ENCODE data around the gene ANKEF1.
"Not testable (repeated sequence)": the region's sequence is repeated elsewhere in the genome, so short reads cannot be mapped to it uniquely, and the experiment has no call there.

Gene ANKEF1

GRCh38 chr20:10034717-10035571 lies at the start of gene ANKEF1:
ANKEF1 (plus strand) TSS chr20:10034987; CDS start chr20:10038302, 3,315 bp downstream.
- DNase-seq, result peak; percentile 54

- DNase-seq, result no peak
Observed at GRCh38 chr20:9985281-9985680, 49.5 kb upstream of the ANKEF1 start.

GRCh38 chr20:9985773-9986172 lies 49.0 kb upstream of the ANKEF1 start:
- no peak for DNase-seq

GRCh38 chr20:9989066-9989724 lies 45.6 kb upstream of the ANKEF1 start:
- no peak for DNase-seq

GRCh38 chr20:9993137-9993536 lies 41.6 kb upstream of the ANKEF1 start:
- DNase-seq, result no peak

- no peak for DNase-seq
Observed at GRCh38 chr20:9994676-9995075, 40.1 kb upstream of the ANKEF1 start.

GRCh38 chr20:9995510-9996272 lies 39.1 kb upstream of the ANKEF1 start:
- no peak for DNase-seq

- no peak for DNase-seq
Observed at GRCh38 chr20:9996944-9997343, 37.8 kb upstream of the ANKEF1 start.

- no peak for DNase-seq
Observed at GRCh38 chr20:9999645-10000044, 35.1 kb upstream of the ANKEF1 start.

GRCh38 chr20:10002866-10003265 lies 31.9 kb upstream of the ANKEF1 start:
- DNase-seq, result no peak

- DNase-seq, result no peak
Observed at GRCh38 chr20:10004900-10005299, 29.9 kb upstream of the ANKEF1 start.

GRCh38 chr20:10005885-10006284 lies 28.9 kb upstream of the ANKEF1 start:
- no peak for DNase-seq

GRCh38 chr20:10006447-10007090 lies 28.2 kb upstream of the ANKEF1 start:
- no peak for DNase-seq

- no peak for DNase-seq
Observed at GRCh38 chr20:10007158-10007557, 27.6 kb upstream of the ANKEF1 start.

- no peak for DNase-seq
Observed at GRCh38 chr20:10007747-10008146, 27.0 kb upstream of the ANKEF1 start.

GRCh38 chr20:10012464-10012863 lies 22.3 kb upstream of the ANKEF1 start:
- no peak for DNase-seq

GRCh38 chr20:10014431-10014830 lies 20.4 kb upstream of the ANKEF1 start:
- DNase-seq, result no peak

- DNase-seq, result no peak
Observed at GRCh38 chr20:10020937-10021336, 13.8 kb upstream of the ANKEF1 start.

- no peak for DNase-seq
Observed at GRCh38 chr20:10022625-10023024, 12.2 kb upstream of the ANKEF1 start.

- no peak for DNase-seq
Observed at GRCh38 chr20:10023911-10024310, 10.9 kb upstream of the ANKEF1 start.

- DNase-seq, result not testable (repeated sequence)
Observed at GRCh38 chr20:10031451-10032215, 3.2 kb upstream of the ANKEF1 start.

GRCh38 chr20:10032269-10032668 lies 2.5 kb upstream of the ANKEF1 start:
- not testable (repeated sequence) for DNase-seq

Data from T1000 (cell line).